ENCODE results near the gene WNT7B.

WNT7B gene

GRCh38 chr22:45903355-45904135 lies 73.4 kb downstream of the WNT7B start:
- no peak for DNase-seq

- DNase-seq: no peak
Observed at GRCh38 chr22:45897736-45898135, 79.2 kb downstream of the WNT7B start.

- DNase-seq: no peak
Observed at GRCh38 chr22:45896964-45897538, 79.9 kb downstream of the WNT7B start.

- DNase-seq: no peak
Observed at GRCh38 chr22:45896153-45896951, 80.6 kb downstream of the WNT7B start.

- DNase-seq: no peak
Observed at GRCh38 chr22:45895436-45896152, 81.4 kb downstream of the WNT7B start.

- no peak for DNase-seq
Observed at GRCh38 chr22:45893516-45893915, 83.4 kb downstream of the WNT7B start.

GRCh38 chr22:45892681-45893461 lies 84.1 kb downstream of the WNT7B start:
- no peak for DNase-seq

- DNase-seq: no peak
Observed at GRCh38 chr22:45891996-45892621, 84.9 kb downstream of the WNT7B start.

GRCh38 chr22:45891471-45891995 lies 85.4 kb downstream of the WNT7B start:
- DNase-seq: no peak

GRCh38 chr22:45891021-45891421 lies 85.9 kb downstream of the WNT7B start:
- DNase-seq: no peak

- no peak for DNase-seq
Observed at GRCh38 chr22:45890351-45890635, 86.7 kb downstream of the WNT7B start.

- DNase-seq: no peak
Observed at GRCh38 chr22:45889539-45890350, 87.2 kb downstream of the WNT7B start.

GRCh38 chr22:45889093-45889538 lies 87.8 kb downstream of the WNT7B start:
- no peak for DNase-seq

- DNase-seq: no peak
Observed at GRCh38 chr22:45888221-45889092, 88.5 kb downstream of the WNT7B start.

- DNase-seq: no peak
Observed at GRCh38 chr22:45887202-45888131, 89.5 kb downstream of the WNT7B start.

- DNase-seq: no peak
Observed at GRCh38 chr22:45886540-45886939, 90.4 kb downstream of the WNT7B start.

GRCh38 chr22:45885941-45886395 lies 91.0 kb downstream of the WNT7B start:
- no peak for DNase-seq

- DNase-seq: no peak
Observed at GRCh38 chr22:45885171-45885840, 91.7 kb downstream of the WNT7B start.

All from activated CD4-positive, alpha-beta T cell treated with anti-CD3 and anti-CD28 coated beads, Interleukin-2, Interleukin-6, amounts not matched to agents 100 ng/mL and 50 ng/mL, durations not matched to agents 16 hours and 8 hours (primary cell).